HCT116 (cell line): ENCODE results near the gene RCC1. TPM values are rescaled to one million over a fixed set of nuclear protein-coding genes. Genes with fewer than 3 reads are reported as not detected.

Experiments
- ATAC-seq: fragments of 200-7000 bp; cut with Tn5 transposase; 2 replicates; pipeline ENCODE4 v1.9.1; 2020; ENCODE audit warnings: mild to moderate bottlenecking, moderate library complexity
- BruUV-seq: library from RNA; stranded (reverse); fragments of 400-500 nt; replicated peaks from 2 replicates; lab custom pipeline; 2021; lab: Mats Ljungman, UMichigan
- CTCF ChIA-PET: fragments of 300-600 bp; sonication (Branson Sonifier 250); formaldehyde crosslinking; loops from one replicate; lab custom pipeline; 2021; ENCODE audit warnings: antibody characterized with exemption; lab: Charles Lee
- POLR2A ChIA-PET: fragments of 300-600, 350-600 bp; sonication (Branson Sonifier 250); formaldehyde crosslinking; loops from one replicate; lab custom pipeline; 2021; ENCODE audit warnings: antibody characterized with exemption; lab: Charles Lee
- RAD21 ChIA-PET, 2 experiments: fragments of 300-600 bp; sonication (Branson Sonifier 250); formaldehyde crosslinking; loops; one replicate each; lab custom pipeline; 2023; ENCODE audit warnings: low total read pairs in 2 of 2; ENCODE audit not compliant: uncharacterized antibody in 2 of 2, unreplicated experiment in 2 of 2, low non-redundant PET in 1 of 2; lab: Charles Lee
- DNase-seq: peaks from one replicate; pipeline ENCODE4 v3.0.0-alpha.2; 2010; ENCODE audit warnings: low read depth, low spot score
- H2AFZ ChIP-seq: fragments of 200-600 bp; shearing (Covaris generic), sonication (generic); 2 replicates; pipeline ENCODE4 v1.6.1; 2017; ENCODE audit warnings: low read depth, mixed run types, mixed read lengths, antibody characterized with exemption, low read length; ENCODE audit not compliant: poor library complexity, severe bottlenecking
- H3K27ac ChIP-seq: 2 replicates; pipeline ENCODE4 v1.5.1; 2012; ENCODE audit warnings: low read depth, low read length
- H3K27me3 ChIP-seq: fragments of 200-600 bp; sonication (generic); 2 replicates; pipeline ENCODE4 v1.6.1; 2016; ENCODE audit warnings: mixed run types, low read length, mixed read lengths; ENCODE audit not compliant: insufficient read depth
- H3K36me3 ChIP-seq, 2 experiments: fragments of 200-500 bp in 1 of 2; fragments of 200-600 bp in 1 of 2; sonication (Bioruptor generic) in 1 of 2; sonication (generic) in 1 of 2; 2 replicates each; pipeline versions ENCODE4 v1.5.1 to v1.6.1; 2014 to 2016; ENCODE audit warnings: low read length in 2 of 2, inconsistent platforms in 1 of 2, mixed read lengths in 1 of 2, mixed run types in 1 of 2; ENCODE audit not compliant: insufficient read depth in 2 of 2, control insufficient read depth in 1 of 2
- H3K4me1 ChIP-seq, 2 experiments: fragments of 200-600 bp in 1 of 2; sonication (generic) in 1 of 2; 2 replicates each; pipeline versions ENCODE4 v1.5.1 to v1.6.1; 2012 to 2017; ENCODE audit warnings: low read length in 2 of 2, inconsistent platforms in 1 of 2, mild to moderate bottlenecking in 1 of 2, mixed read lengths in 1 of 2, mixed run types in 1 of 2, moderate library complexity in 1 of 2; ENCODE audit not compliant: insufficient read depth in 2 of 2, control insufficient read depth in 1 of 2
- H3K4me2 ChIP-seq: fragments of 200-600 bp; sonication (generic); 2 replicates; pipeline ENCODE4 v1.6.1; 2017; ENCODE audit warnings: mixed run types, low read length, mixed read lengths
- H3K4me3 ChIP-seq, 2 experiments: fragments of 200-600 bp in 1 of 2; sonication (generic) in 1 of 2; replicated peaks in 1 of 2; 2 replicates each; pipeline ENCODE4 v1.5.1; 2011 to 2016; ENCODE audit warnings: low read length in 2 of 2, control low read depth in 1 of 2, low read depth in 1 of 2, mild to moderate bottlenecking in 1 of 2, mixed read lengths in 1 of 2, mixed run types in 1 of 2
- H3K79me2 ChIP-seq: fragments of 200-600 bp; sonication (generic); 2 replicates; pipeline ENCODE4 v1.6.1; 2017; ENCODE audit warnings: mild to moderate bottlenecking, mixed run types, low read length, moderate library complexity, mixed read lengths; ENCODE audit not compliant: insufficient read depth
- H3K9ac ChIP-seq: fragments of 200-600 bp; sonication (generic); 2 replicates; pipeline ENCODE4 v1.6.1; 2016; ENCODE audit warnings: low read length, mixed read lengths
- H3K9me2 ChIP-seq: fragments of 200-600 bp; sonication (generic), shearing (Covaris generic); 2 replicates; pipeline ENCODE4 v1.6.1; 2017; ENCODE audit warnings: mixed run types, mild to moderate bottlenecking, moderate library complexity; ENCODE audit not compliant: insufficient read depth
- H3K9me3 ChIP-seq, 2 experiments: fragments of 200-500 bp in 1 of 2; fragments of 200-600 bp in 1 of 2; sonication (Bioruptor generic) in 1 of 2; sonication (generic) in 1 of 2; 2 replicates each; pipeline ENCODE4 v1.6.1; 2014 to 2017; ENCODE audit warnings: low read length in 2 of 2, mixed read lengths in 2 of 2, inconsistent platforms in 1 of 2, low read depth in 1 of 2, mild to moderate bottlenecking in 1 of 2, mixed run types in 1 of 2, moderate library complexity in 1 of 2; ENCODE audit not compliant: control insufficient read depth in 1 of 2, insufficient read depth in 1 of 2
- H4K20me1 ChIP-seq: fragments of 200-600 bp; sonication (generic), shearing (Covaris generic); 2 replicates; pipeline ENCODE4 v1.6.1; 2017; ENCODE audit warnings: mixed run types, mild to moderate bottlenecking, moderate library complexity; ENCODE audit not compliant: insufficient read depth
- CBX3 ChIP-seq: IDR thresholded peaks from 2 replicates; pipeline ENCODE4 v1.6.1; 2012; ENCODE audit warnings: low read depth
- EGR1 ChIP-seq: IDR thresholded peaks from 2 replicates; pipeline ENCODE4 v1.6.1; 2012; ENCODE audit warnings: low read depth
- ELF1 ChIP-seq: IDR thresholded peaks from 2 replicates; pipeline ENCODE4 v1.6.1; 2012; ENCODE audit warnings: low read depth, borderline replicate concordance
- EZH2phosphoT487 ChIP-seq: fragments of 200-600 bp; IDR thresholded peaks from 2 replicates; pipeline ENCODE4 v1.6.1; 2018; ENCODE audit warnings: antibody characterized with exemption, borderline replicate concordance
- FOSL1 ChIP-seq: IDR thresholded peaks from 2 replicates; pipeline ENCODE4 v1.6.1; 2012; ENCODE audit warnings: low read depth
- JUND ChIP-seq: IDR thresholded peaks from 2 replicates; pipeline ENCODE4 v1.6.1; 2012
- POLR2AphosphoS5 ChIP-seq: IDR thresholded peaks from 2 replicates; pipeline ENCODE4 v1.6.1; 2011; ENCODE audit warnings: mild to moderate bottlenecking, low read depth, low read length, moderate library complexity
- RAD21 ChIP-seq: IDR thresholded peaks from 2 replicates; pipeline ENCODE4 v1.6.1; 2012; ENCODE audit warnings: low read depth, mild to moderate bottlenecking
- SP1 ChIP-seq: IDR thresholded peaks from 2 replicates; pipeline ENCODE4 v1.6.1; 2012; ENCODE audit warnings: low read depth
- SRF ChIP-seq: IDR thresholded peaks from 2 replicates; pipeline ENCODE4 v1.6.1; 2012; ENCODE audit warnings: low read depth
- TCF7L2 ChIP-seq: IDR thresholded peaks from 2 replicates; pipeline ENCODE4 v1.7.0; 2011; ENCODE audit warnings: borderline replicate concordance, inconsistent platforms; ENCODE audit not compliant: insufficient read depth, insufficient read length; ENCODE audit errors: extremely low read depth
- ZFX ChIP-seq: fragments of 450-650 bp; IDR thresholded peaks from 2 replicates; pipeline ENCODE4 v1.6.1; 2017
- ZNF274 ChIP-seq: fragments of 200-500 bp; sonication (Bioruptor generic); IDR thresholded peaks from 2 replicates; pipeline ENCODE4 v1.6.1; 2014; ENCODE audit warnings: mild to moderate bottlenecking, low read depth, low read length, inconsistent platforms
- intact Hi-C: fragments of 100-400 bp; cut with micrococcal nuclease; formaldehyde crosslinking; loops from 2 replicates; pipeline ENCODE4 v1.10.0; 2022
- total RNA-seq: library from RNA; stranded (reverse); gene quantifications from one replicate; pipeline ENCODE4 v1.2.1, GENCODE V29; 2021; ENCODE audit not compliant: unreplicated experiment
- TF ChIP-seq, protein P1 (sequence below): IDR thresholded peaks from 2 replicates; pipeline ENCODE4 v1.6.1; 2012; ENCODE audit warnings: low read depth
- TF ChIP-seq, protein P2 (sequence below): IDR thresholded peaks from 2 replicates; pipeline ENCODE4 v1.6.1; 2012
- TF ChIP-seq, protein P3 (sequence below): IDR thresholded peaks from 2 replicates; pipeline ENCODE4 v1.6.1; 2012

RCC1 gene
- total RNA-seq, 1 experiment from 2014 or later: 124 TPM

- POLR2A ChIA-PET: interaction anchor here (0.7 to 3.2 kb wide), 6 partner anchors 11 to 361 kb away, joined by 5 to 16 read pairs (median 6); partner anchors contain the start of genes RCC1 and RNU11
- intact Hi-C loops: loop anchor here (5.0 kb wide), 1 partner anchor 361 kb away; no protein-coding TSS in a partner anchor
- Histone ChIP-seq H2AFZ (no peak overlapping the region), H3K9ac (0 out of 2 replicates have a peak overlapping the region, but pooled peaks have one; percentile 21), H3K4me2 (peak overlapping the region; percentile 87; the same call in 1 of the 2 replicates), H4K20me1 (no peaks in the 10 kb centered on the region), H3K9me2 (no peaks in the 10 kb centered on the region), H3K36me3 (peaks cover 5 to 9% of the 10 kb centered on the region in 2 experiments; a peak in 2 of 4 replicates), H3K27ac (peak overlapping the region; percentile 99; the same call in 1 of the 2 replicates)
- no TSS peak for BruUV-seq
- no peak for DNase-seq
- CTCF ChIA-PET: interaction anchor here (0.6 to 3.3 kb wide), 3 partner anchors 29 to 106 kb away, joined by 4 to 28 read pairs (median 7); no protein-coding TSS in a partner anchor
- TF ChIP-seq POLR2AphosphoS5 (0 out of 2 replicates have a peak, but pooled peaks have one; percentile 5), TCF7L2 (no peak), JUND (no peak), ZFX (no peak), ELF1 (no peak)
- TF ChIP-seq, all 23 proteins: peak for 1
- Histone ChIP-seq H3K79me2 (peaks cover 37% of the 10 kb centered on the region), H3K9me3 (no peaks in the 10 kb centered on the region), H3K4me1 (peaks cover 13 to 66% of the 10 kb centered on the region in 2 experiments; a peak in 3 of 4 replicates), H3K4me3 (no peak overlapping the region), H3K27me3 (no peaks in the 10 kb centered on the region)
- no peak for ATAC-seq
- RAD21 ChIA-PET: interaction anchor here (0.9 to 1.1 kb wide), 2 partner anchors 86 to 87 kb away, joined by 3 read pairs; no protein-coding TSS in a partner anchor
Observed at GRCh38 chr1:28516518-28516956, 10.7 kb downstream of the RCC1 start.

- no peaks in the 10 kb centered on the region for H4K20me1 ChIP-seq
- RAD21 ChIA-PET: no interaction called here
- peak overlapping the region; percentile 69 to 90 for H3K4me3 ChIP-seq
- peaks cover 13 to 64% of the 10 kb centered on the region in 2 experiments; a peak in 3 of 4 replicates for H3K4me1 ChIP-seq
- TSS peak; percentile 54 for BruUV-seq
- peak overlapping the region; percentile 87 for H3K4me2 ChIP-seq
- intact Hi-C loops: loop anchor here (1.0 to 5.0 kb wide), 2 partner anchors 86 to 360 kb away; no protein-coding TSS in a partner anchor
- DNase-seq (no peak), ATAC-seq (peak; percentile 10)
- peak overlapping the region; percentile 99 for H3K27ac ChIP-seq
- H3K79me2 ChIP-seq: peaks cover 48% of the 10 kb centered on the region
- H2AFZ ChIP-seq: no peak overlapping the region
- POLR2A ChIA-PET: interaction anchor here (0.6 to 3.2 kb wide), 6 partner anchors 12 to 367 kb away, joined by 3 to 16 read pairs (median 6); partner anchors contain the start of genes RCC1, RNU11 and TRNAU1AP
- no peaks in the 10 kb centered on the region for H3K9me2 ChIP-seq
- CTCF ChIA-PET: interaction anchor here (1.0 to 3.3 kb wide), 2 partner anchors 86 to 360 kb away, joined by 4 to 28 read pairs; no protein-coding TSS in a partner anchor
- H3K36me3 ChIP-seq: peaks cover under 1 to 11% of the 10 kb centered on the region in 2 experiments; a peak in 1 of 4 replicates
- H3K9ac ChIP-seq: peak overlapping the region; percentile 99
- H3K27me3 ChIP-seq: no peaks in the 10 kb centered on the region
- H3K9me3 ChIP-seq: no peaks in the 10 kb centered on the region
- no peak for TF ChIP-seq RAD21
- no peak for TF ChIP-seq FOSL1
- no peak for TF ChIP-seq EZH2phosphoT487
- TF ChIP-seq JUND: no peak
- TF ChIP-seq SRF: no peak
- no peak for TF ChIP-seq TCF7L2
- no peak for TF ChIP-seq ZNF274
- TF ChIP-seq POLR2AphosphoS5: no peak
- no peak for TF ChIP-seq SP1
- TF ChIP-seq, protein P1, sequence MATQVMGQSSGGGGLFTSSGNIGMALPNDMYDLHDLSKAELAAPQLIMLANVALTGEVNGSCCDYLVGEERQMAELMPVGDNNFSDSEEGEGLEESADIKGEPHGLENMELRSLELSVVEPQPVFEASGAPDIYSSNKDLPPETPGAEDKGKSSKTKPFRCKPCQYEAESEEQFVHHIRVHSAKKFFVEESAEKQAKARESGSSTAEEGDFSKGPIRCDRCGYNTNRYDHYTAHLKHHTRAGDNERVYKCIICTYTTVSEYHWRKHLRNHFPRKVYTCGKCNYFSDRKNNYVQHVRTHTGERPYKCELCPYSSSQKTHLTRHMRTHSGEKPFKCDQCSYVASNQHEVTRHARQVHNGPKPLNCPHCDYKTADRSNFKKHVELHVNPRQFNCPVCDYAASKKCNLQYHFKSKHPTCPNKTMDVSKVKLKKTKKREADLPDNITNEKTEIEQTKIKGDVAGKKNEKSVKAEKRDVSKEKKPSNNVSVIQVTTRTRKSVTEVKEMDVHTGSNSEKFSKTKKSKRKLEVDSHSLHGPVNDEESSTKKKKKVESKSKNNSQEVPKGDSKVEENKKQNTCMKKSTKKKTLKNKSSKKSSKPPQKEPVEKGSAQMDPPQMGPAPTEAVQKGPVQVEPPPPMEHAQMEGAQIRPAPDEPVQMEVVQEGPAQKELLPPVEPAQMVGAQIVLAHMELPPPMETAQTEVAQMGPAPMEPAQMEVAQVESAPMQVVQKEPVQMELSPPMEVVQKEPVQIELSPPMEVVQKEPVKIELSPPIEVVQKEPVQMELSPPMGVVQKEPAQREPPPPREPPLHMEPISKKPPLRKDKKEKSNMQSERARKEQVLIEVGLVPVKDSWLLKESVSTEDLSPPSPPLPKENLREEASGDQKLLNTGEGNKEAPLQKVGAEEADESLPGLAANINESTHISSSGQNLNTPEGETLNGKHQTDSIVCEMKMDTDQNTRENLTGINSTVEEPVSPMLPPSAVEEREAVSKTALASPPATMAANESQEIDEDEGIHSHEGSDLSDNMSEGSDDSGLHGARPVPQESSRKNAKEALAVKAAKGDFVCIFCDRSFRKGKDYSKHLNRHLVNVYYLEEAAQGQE: no peak
- no peak for TF ChIP-seq ZFX
- TF ChIP-seq CBX3: no peak
- no peak for TF ChIP-seq EGR1
- no peak for TF ChIP-seq ELF1
- TF ChIP-seq, protein P2, sequence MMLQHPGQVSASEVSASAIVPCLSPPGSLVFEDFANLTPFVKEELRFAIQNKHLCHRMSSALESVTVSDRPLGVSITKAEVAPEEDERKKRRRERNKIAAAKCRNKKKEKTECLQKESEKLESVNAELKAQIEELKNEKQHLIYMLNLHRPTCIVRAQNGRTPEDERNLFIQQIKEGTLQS: no peak
- TF ChIP-seq, protein P3, sequence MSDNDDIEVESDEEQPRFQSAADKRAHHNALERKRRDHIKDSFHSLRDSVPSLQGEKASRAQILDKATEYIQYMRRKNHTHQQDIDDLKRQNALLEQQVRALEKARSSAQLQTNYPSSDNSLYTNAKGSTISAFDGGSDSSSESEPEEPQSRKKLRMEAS: no peak
Observed at GRCh38 chr1:28517649-28517999, 11.8 kb downstream of the RCC1 start.
